Inflammatory macrophage treated with lipopolysaccharide for 1 hour (primary cell): Measurements from ENCODE around the gene FBXO7.

ENCODE experiments used
- DNase-seq, 2 donors: peaks; one replicate each; pipeline ENCODE4 v3.0.0-alpha.2; 2020 to 2022

The FBXO7 gene

DNA sequence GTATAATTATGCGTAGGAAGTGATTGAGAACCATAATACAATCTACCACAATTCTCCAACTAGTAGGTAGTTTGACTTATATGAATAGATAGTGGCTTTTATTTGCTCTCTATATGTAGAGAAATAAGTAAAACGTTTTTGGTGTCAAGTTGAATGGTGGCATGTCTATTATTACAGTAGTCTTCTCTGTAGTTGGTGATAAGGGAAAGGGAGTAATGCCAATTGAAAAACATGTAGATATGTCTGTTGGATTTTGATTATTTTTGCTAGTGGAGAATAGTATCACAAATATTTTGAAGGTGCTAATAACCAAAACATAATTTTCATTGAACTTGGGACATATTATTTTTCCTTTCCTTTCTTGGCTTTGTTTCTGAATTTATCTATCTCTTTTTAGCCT, 17.5 kb downstream of the FBXO7 start:
- DNase-seq = no peak

DNA sequence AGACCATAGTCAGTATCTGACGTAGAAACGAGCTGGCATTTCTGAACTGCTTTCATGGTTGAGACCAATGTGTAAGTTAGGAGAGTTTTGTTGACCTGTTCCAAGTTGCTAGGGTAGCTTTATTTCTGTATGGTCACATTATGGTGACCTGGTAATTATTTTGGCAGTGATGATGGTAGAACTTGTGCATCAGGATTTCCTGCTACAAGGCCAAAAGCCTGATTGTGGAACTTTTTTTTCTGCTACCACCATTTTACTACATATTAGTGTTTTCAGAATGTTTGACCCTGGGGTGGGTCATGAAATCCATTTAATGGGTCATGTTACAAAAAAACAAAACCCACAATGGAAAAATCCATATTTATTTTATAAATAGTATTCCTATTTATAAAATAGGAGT, 18.9 kb downstream of the FBXO7 start:
- no peak for DNase-seq

DNA sequence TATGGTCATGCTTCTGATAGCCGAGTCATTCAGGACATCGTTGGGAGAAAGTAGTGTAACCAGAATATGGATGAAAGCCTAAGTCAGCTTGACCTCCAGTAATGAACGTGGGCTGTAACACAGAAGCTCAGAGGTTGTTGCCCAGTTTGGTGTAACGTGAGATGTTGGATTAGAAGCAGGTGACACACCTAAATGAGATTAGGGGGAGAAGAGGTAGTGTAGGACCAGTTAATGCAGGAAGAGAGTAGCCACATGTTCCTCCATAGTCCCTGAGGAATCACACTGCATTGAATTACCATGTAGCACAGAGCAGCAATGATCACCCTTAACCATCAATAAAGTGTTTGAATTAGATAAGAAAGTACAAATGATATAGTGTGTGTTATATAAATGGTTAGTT, 20.4 kb downstream of the FBXO7 start:
- DNase-seq = no peak

DNA sequence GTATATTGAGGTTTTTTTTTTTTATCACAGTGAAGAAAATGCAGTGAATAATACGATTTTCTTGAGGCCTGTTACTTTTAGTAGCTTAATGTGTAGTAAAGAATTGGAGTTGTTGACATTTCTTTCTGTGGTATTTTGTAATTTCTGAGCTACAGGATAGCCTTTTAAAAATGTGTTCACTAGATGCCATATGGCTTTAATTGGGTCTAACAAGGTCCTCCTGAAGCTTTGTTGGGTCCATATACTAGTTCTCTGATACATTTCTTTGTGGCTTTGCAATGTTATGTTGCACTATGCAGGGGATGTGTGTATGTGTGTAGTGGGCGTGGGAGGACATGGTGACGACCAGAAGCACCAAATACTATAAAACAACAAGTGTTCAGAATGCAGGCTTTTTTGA, 25.1 kb downstream of the FBXO7 start:
- DNase-seq = no peak

DNA sequence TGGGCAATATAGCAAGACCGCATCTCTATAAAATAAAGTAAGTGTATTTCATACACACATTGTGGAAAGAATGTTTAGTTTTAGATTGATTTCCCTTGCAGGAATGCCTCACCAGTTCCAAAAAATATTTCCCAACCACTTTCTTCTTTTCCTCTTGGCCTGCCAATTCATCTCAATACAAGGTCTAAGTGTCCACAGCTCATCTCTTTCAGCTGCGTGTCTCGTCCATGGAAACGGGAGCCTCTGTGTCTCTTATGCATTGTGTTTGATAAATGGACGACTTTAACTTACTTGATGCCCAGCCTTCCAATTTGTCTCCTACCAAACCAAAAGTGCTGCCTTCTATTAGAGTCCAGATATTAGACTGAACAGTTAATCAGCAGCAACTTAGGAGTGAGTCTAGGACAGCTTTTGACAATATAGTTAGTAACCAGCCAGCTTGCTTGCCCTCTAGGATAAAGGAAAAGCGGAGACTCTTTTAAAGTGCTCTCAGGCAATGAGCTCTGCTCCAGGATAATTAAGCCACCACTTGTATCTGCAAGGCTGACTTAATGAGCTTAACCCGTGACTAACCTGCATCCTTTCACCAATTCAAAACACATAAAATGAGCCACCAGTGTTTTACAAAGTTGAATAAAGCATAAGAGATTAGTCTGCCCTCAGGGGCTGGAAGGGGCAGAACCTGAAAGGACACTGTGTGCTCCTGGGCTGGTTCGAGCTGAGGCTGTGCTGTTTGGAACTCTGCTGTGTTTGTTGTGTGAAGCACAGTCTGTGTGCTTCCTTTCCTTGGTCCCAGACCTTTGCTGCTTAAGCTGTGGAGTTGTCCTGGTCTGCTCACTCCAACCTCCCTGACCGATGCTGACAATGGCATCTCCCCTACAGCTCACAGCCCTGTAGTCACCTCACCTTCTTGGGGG, 27.5 kb downstream of the FBXO7 start:
- DNase-seq = no peak

DNA sequence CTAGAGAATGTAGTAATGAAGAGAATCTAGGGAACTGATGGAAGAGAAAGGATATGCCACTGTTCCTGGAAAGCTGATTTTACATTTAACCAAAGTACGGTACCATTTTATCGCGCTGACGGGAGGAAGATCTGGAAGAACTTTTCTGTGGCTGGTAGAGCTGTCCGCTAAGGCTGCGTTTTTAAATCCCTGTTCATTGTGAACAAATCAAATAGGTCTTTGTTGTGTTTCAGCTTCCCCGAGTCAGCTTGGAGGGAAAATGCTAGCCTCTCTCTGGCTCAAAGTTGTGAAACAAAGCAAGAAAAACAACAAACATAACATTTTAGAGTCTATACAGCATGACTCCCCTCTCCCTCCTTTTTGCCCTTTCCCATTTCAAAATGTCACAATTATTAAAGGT, 34.4 kb downstream of the FBXO7 start:
- DNase-seq = no peak

DNA sequence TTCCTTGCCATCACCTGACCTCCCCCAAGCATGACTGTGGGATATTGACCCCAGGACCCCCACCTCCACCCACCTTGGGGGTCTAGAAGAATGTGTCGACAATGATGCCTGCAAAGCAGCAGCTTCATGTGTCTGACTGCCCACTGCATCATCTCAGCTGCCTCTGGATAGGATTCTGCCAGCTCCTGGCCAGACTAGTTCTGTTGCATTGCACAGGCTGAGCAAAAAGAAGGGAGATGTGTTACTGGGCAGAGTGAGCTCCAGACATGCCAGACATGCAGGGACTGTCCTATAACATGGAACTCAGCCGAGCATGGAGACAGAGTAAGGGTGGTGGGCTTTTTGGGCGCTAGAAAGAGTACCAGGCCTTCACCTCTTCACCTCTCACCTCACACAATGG, 36.7 kb downstream of the FBXO7 start:
- no peak for DNase-seq

DNA sequence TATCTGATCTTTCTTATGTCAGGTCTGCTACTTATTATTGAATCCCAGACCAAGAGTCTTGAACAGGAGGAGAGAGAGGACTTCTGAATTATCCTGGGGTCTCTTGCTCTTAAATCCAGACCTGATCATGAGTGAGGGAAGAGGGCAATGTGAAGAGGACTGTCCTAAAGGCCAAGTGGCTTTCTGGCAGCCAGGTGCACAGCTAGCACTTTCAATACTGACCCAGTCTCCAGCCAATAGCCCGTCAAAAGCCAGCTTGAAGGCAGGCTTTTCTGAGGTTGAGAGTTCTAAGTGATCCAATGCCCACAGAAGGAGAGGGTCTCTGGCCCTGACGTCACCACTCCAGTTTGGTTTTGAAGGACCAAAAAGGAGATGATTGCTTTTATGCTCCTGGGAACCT, 37.2 kb downstream of the FBXO7 start:
- no peak for DNase-seq

DNA sequence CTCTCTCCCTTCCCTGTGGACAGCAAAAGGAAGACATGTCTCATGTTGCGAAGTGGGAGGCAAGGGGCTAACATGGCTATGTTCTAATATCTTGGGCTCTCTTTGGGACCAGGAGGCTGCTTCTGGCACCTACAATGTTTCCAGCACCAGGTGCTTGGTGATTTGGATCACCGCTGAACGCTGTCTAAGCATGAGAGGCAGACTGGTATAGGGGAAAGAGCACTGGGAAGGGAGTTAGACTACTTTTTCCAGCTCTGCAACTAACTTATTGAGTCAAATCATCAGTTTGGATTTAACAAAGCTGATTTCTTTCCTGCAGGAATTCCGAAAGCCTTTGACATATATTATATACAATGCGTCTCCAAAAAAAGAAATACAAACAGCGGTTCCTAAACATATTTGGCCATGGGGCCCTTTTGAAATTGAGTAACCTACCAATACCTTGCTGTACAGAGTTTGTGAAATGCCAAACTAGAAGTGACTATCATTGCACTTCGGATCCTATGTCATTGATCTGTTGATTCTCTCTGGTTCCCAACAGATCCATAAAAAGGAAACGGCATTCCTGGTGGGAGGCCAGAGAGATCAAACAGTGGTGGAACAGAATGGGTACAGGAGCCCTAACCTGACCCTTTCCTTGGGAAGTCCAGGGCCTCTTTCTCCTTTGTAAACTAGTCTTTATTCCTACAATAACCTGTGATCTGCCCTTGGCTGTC, 37.8 kb downstream of the FBXO7 start:
- DNase-seq = no peak

DNA sequence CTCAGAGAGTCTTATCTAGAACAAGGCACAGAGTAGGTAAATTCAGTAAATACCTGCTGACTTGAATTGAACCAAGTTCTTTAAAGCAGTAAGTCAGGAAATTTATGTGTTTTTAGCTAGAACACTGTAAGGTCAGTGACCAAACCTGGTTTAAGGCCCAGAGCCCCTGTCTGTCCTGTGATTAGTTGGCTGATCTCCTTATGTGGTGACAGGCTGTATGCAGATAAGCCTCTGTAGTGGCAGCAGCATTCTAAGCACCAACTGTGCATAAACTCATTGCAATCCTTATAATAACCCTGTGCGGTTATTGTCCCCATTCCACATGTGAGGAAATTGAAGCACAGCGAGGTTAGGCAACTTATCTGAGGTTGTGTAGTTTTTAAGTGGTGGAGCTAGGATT, 40.5 kb downstream of the FBXO7 start:
- DNase-seq = no peak

DNA sequence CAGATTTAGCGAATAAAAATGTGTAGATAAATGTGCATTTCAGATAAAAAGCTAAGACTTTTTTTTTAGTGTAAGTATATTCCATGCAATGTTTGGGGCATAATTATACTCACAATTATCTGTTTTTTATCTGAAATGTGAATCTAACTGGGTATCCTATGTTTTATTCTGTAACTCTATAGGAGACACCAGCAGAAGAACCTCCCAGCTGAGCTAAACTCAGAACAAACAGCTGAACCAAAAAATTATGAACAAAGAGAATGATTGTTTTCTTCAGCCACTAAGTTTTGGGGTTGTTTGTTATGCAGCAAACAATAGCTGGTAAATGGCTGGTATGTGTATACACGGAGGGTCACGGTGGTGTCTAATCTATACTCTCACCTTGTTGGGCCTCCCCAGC, 42.9 kb downstream of the FBXO7 start:
- no peak for DNase-seq

DNA sequence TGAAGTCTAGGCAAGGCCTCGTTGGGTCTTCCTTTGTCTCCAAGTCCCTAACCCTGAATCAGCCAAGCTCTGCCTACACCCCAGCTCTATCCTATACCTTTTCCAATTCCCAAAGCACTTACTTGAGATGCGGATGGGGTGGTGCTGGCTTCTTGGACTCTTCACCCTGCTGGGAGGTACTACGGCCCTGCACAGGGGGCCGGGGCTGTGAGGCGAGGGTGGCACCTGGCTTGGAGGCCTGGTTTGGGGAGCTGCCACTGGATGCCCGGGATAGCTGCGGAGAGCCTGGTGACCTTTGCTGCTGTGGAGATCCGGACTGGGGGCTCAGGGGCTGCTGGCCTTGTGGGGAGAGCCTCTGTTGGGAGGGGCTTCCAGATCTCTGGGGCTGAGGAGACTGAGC, 43.3 kb downstream of the FBXO7 start:
- DNase-seq = no peak

DNA sequence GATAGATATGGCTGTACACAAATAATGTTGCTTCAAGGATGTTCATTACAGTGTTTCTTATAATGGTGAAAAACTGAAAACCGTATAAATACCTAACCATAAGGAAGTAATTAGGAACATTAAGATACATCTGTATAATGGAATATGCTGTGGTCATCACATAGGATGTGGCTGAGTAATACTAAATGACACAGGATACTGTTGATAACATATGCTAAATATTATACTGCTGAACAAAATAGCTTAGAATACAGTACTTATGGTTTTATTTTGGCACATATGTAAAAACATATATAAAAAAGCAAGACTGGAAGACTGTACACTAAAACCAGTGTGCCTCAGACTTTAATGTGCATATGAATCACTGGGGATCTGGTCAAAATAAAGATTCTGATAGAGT, 43.8 kb downstream of the FBXO7 start:
- DNase-seq = no peak

DNA sequence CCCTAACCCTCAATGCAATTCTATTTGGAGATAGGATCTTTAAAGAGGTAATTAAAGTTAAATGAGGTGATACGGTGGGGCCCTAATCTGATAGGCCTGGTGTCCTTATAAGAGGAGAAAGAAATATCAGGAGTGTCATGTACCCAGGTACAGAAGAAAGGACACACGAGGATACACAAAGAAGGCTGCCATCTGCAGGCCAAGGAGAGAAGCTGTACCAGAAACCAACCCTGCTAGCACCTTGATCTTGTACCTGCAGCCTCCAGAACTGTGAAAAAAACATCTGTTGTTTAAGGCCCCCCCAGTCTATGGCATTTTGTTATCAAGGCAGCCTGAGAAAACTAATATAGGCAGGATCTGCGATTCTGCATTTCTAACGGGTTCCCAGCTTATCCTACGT, 44.2 kb downstream of the FBXO7 start:
- DNase-seq = no peak

DNA sequence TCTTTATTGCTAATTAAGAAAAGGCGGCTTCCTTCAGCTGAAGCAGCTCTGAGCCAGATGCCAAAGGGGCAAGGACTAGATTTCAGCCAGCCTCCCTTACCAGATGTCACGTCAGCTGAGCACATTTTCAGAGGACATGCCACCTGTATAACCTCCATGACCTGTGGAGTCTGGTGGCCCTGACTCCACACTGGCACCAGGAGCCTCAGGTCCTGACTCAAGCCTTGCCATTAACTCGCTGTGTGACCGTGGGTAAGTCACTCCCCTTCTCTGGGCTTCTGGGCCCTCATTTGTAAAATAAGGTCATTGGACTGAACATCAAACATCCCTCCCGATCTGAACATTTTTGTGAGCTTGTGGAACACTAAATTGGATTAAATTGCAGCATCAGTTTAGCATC, 46.0 kb downstream of the FBXO7 start:
- DNase-seq = no peak

DNA sequence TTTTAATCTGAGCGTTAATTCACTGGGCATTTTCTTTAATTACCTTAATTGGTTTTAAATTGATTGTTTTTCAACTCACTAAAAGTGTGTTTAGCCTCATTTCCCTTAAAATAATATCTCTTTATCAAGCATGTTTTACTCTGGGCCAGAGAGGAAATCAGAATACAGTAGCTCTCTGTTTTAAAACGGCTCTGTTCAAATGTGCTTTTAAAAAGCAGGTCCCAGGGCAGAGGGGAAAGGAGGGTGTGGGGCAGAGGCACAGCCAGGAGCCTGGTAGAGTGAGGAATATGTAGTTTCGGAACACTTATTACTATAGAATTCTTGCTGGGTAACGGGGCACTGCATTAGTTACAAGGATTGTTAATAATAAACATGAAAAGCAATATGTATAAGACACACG, 47.6 kb downstream of the FBXO7 start:
- DNase-seq = no peak

DNA sequence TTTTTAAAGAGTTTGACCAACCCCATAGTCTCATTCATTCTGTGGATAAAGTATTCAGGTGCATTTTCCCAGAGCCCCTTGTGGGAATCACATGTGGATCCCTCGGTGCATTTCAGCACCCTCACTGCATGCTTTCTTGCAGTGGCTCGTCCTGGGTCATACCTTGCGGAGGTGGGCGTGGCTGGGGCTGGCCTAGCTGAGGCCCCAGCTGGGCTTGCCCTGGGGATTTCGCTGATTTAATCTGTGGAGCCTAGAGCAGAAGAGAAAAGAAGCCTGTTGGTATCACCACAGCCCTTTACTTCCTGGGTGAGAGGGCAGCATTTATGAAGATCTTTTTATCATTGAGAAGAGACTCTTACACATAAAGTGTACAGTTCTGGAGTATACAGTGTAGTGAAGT, 53.1 kb downstream of the FBXO7 start:
- DNase-seq = no peak

DNA sequence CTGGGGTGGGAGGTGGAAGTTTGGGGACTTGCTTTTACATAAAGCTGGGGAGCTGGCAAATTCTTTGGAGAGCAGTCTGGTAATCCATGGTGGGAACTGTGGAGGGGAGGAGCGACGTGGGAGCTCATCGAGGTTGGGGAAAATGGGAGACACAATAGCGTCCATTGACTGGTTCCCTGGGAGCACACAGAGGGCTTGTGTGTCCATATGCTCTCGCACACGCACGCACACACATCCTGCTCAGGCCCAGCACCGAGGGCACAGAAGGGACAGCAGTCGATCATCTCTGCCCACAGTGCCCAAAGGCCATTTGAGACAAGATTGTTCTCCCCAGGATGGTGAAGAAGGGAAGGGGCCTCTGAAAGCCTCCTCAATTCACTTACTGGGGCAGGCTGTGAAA, 53.7 kb downstream of the FBXO7 start:
- DNase-seq = no peak

DNA sequence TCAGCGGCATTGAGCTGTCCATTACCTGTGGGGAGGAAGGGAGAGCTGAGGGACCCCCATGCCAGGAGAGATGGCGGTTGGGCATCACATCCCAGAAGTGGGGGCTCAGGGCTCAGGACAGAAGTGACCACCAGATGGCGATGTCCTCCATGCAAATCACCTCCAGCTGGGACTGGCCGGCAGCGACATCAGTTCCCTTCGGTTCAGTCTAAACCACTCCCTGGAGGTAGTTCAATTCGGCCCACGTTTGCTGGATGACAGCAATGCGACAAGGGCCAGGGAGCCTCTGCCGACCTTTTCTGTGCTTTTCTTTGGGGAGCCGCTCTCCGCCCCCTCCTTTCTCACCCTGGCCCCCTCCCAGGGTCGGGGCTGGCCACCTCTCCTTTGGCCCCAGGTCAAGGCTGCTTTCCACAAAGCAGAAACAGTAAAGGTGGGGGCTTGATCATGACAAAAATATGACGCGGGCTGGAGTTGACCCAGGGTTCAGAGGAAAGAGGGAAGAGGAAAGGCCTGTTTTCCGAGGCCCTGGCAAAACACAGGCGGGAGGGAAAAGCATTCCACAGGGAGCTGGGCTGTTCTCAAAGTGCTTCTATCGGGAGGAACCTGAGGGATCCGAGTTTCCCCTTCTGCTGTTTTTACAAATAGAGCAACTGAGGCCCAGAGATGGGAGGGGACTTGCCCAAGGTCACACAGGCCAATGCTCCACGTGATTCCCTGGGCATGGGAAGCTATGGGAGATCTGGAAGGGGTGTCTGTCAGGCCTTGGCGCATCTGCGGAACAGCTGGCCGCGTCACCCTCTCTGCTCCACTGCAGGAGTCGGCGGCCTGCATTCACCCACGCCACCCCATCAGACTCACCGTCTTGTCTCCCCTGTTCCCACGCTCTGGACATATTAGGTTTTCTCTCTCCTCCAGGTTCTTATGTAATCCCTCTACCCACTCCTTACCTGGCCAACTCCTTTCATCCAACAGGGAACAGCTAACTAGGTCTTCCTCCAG, 54.7 kb downstream of the FBXO7 start:
- peak; percentile 74 to 85 for DNase-seq

DNA sequence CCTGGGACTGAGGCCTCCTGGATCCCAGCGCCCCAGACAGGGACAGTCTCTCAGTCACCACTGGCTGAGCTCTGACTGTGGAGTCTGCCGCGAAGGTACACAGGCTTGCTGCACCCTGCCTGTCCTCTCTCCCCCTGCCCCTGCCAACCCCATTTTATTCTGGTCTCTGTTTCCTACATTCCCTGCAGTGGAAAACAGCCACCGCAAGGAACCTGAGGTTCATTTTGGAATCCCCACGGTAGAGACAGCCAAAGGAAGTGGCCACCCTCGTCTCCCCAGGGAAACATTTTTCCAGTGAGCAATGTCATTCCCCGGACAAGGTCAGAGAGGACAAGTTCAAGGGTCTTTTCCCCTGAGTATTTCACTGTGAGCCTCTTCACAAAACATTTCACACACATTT, 56.6 kb downstream of the FBXO7 start:
- no peak for DNase-seq

DNA sequence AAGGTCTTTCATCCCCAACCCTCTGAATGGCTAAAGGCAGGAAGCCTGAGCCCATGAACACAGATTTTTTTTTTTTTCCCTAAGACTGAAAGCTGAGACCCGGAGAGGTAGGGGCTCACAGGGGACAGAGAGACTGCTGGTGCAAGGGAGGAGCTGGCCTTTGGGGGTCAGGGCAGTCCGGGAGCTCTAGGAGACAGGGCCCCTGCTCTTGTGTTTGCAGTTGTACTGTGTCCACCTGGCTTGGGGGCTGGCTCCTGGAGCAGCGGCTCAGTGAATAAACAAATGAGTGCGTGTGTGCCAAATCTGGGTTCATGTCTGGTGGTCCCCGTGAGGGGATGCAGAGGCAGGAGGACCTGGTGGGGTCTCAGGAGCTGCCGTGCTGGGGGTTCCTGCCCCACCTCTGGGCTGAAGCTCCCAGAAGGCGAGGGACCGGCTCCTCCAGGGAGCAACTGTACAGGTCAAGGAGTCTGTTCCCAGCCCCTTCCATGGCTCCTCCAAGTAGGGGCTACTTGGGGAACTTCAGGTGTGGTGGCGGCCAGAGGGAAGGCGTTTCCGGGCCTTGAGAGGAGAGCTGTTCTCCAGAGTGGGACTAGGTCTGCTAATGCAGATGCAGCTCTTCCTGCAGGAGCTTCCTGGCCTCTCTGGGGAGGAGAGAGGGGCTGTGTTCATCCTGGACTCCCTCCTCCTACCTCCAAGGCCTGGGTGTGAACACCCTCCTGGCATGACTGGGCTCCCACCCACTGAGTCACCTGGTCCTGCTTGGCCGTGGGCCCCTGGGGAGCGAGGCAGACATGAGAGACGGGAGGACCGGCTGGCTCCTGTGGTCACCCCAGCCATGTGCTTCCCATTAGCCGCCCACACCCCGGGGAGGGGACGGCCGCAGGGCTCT, 57.6 kb downstream of the FBXO7 start:
- peak in 1 of 2 donors; percentile 77 for DNase-seq

DNA sequence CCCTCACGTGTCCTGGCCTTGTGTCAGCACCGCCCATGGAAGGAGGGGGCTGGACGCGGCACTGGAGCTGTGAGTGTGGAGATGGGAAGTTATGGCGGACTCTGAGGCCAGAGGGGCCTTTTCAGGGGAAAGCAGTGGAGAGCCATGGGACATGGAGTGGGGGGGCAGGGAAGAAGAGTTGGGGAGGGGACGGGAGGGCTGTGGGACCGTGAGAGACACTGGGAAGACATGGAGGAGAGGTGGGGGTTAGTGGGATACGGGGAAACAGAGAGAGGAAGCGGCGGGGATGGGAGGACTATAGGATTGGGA, 58.2 kb downstream of the FBXO7 start:
- peak in 1 of 2 donors; percentile 32 for DNase-seq
